ENCODE measurements around the gene GJC1.

The GJC1 gene

DNA sequence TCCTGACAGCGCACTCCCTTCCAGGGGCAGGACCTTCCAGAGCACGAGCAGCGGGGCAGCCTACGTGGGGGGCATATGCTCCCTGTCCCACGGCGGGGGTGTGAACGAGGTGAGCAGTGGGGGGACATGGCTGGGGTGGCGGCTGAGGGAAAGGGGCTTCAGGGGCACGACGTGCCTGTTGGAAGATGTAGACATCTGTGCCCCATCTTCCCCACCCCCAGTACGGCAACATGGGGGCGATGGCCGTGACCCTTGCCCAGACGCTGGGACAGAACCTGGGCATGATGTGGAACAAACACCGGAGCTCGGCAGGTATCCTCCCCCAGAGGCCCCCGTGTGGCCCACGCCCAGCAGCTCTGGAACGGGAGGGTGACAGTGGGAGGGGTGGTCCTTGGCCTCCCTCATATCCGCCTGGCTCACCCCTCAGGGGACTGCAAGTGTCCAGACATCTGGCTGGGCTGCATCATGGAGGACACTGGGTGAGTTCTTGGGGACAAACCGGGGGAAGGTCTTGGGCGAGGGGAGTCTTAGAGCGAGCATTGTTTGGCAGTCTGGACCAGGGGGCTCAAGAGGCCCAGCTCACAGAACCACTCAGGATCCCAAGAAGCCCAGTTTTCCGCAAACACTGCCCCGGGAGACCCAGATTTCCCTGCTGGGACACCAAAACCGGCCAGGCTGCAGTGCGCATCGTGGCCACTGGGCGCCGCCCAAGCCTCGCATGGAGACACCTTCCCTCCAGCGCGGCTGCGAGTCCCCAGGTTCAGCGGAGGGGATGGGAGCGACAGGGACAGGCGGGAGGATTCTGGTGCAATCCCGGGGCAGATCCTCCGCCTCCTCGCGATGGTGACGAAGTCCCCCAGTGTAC, 55.6 kb downstream of the GJC1 start:
- H3K27ac ChIP-seq (ENCODE audit: low read length, poor library complexity, severe bottlenecking), result no peak overlapping the region
- peak overlapping the region; percentile 67 for H2AFZ ChIP-seq (ENCODE audit: low read depth, low read length)
- H4K8ac ChIP-seq (ENCODE audit: low read length), result no peak overlapping the region
- peak; percentile 80 for DNase-seq
- WGBS, result 43% methylated on average over 32 of the region's 42 CpGs
- peaks cover 4 to 44% of the 10 kb centered on the region in 2 experiments for H3K27me3 ChIP-seq (ENCODE audit: control insufficient read depth in 1 of 2, insufficient read depth in 1 of 2, low read length in 2 of 2)
- peak overlapping the region in 1 of 2 experiments; percentile 42 for H3K23ac ChIP-seq (ENCODE audit: low read length in 2 of 2)
- H3K14ac ChIP-seq (ENCODE audit: low read length in 2 of 2), result peak overlapping the region in 1 of 2 experiments; percentile 19
- peaks cover 32% of the 10 kb centered on the region for H3K4me1 ChIP-seq (ENCODE audit: control insufficient read depth, insufficient read depth, low read depth, low read length)
- H2AK5ac ChIP-seq (ENCODE audit: low read length, severe bottlenecking), result no peak overlapping the region
- H3K36me3 ChIP-seq (ENCODE audit: control insufficient read depth in 1 of 2, insufficient read depth in 2 of 2, low read depth in 1 of 2, low read length in 2 of 2), result peaks cover 0 to 7% of the 10 kb centered on the region in 2 experiments
- no peak overlapping the region for H2BK15ac ChIP-seq (ENCODE audit: low read depth, poor library complexity, severe bottlenecking)
- H3K18ac ChIP-seq (ENCODE audit: low read depth in 1 of 2, low read length in 2 of 2), result no peak overlapping the region
- H3K9ac ChIP-seq (ENCODE audit: low read length), result peak overlapping the region; percentile 18
- H3K4me3 ChIP-seq (ENCODE audit: insufficient read depth in 1 of 2, low read depth in 1 of 2, low read length in 2 of 2), result peak overlapping the region; percentile 62 to 82
- H2BK120ac ChIP-seq (ENCODE audit: low read depth, low read length), result no peak overlapping the region
- no peak overlapping the region for H4K91ac ChIP-seq (ENCODE audit: low read length)
- H2BK12ac ChIP-seq (ENCODE audit: low read length in 2 of 2), result no peak overlapping the region
- H3K9me3 ChIP-seq (ENCODE audit: control insufficient read depth, low read length), result no peaks in the 10 kb centered on the region
- no peaks in the 10 kb centered on the region for H3K79me1 ChIP-seq (replicated peaks; ENCODE audit: low read length, poor library complexity, severe bottlenecking)
- H3K4me2 ChIP-seq (ENCODE audit: low read length, poor library complexity, severe bottlenecking), result peak overlapping the region; percentile 98
- H2BK5ac ChIP-seq (ENCODE audit: low read depth, low read length, poor library complexity, severe bottlenecking), result no peak overlapping the region
- no peak overlapping the region for H3K4ac ChIP-seq (ENCODE audit: low read depth in 1 of 2, low read length in 2 of 2)

DNA sequence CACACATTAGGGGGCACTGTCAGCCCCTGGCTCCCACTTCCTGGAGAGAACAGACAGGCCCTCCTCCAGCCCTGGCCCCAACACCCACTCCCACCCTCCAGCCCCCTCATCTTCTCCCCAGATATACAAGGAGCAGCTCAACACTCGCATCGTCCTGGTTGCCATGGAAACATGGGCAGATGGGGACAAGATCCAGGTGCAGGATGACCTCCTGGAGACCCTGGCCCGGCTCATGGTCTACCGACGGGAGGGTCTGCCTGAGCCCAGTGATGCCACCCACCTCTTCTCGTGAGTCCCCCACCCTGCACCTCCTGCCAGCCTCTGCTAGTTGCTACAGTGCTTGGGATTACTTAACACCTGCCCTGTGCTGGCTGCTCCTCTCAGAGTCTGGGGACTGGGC, 56.9 kb downstream of the GJC1 start:
- H2BK12ac ChIP-seq (ENCODE audit: low read length in 2 of 2), result no peak overlapping the region
- no peak overlapping the region for H2BK15ac ChIP-seq (ENCODE audit: low read depth, poor library complexity, severe bottlenecking)
- H3K23ac ChIP-seq (ENCODE audit: low read length in 2 of 2), result no peak overlapping the region
- H3K27me3 ChIP-seq (ENCODE audit: control insufficient read depth in 1 of 2, insufficient read depth in 1 of 2, low read length in 2 of 2), result peaks cover 4 to 51% of the 10 kb centered on the region in 2 experiments
- no peaks in the 10 kb centered on the region for H3K79me1 ChIP-seq (replicated peaks; ENCODE audit: low read length, poor library complexity, severe bottlenecking)
- no peak overlapping the region for H4K91ac ChIP-seq (ENCODE audit: low read length)
- no peaks in the 10 kb centered on the region for H3K9me3 ChIP-seq (ENCODE audit: control insufficient read depth, low read length)
- peaks cover 0 to 7% of the 10 kb centered on the region in 2 experiments for H3K36me3 ChIP-seq (ENCODE audit: control insufficient read depth in 1 of 2, insufficient read depth in 2 of 2, low read depth in 1 of 2, low read length in 2 of 2)
- no peak overlapping the region for H3K9ac ChIP-seq (ENCODE audit: low read length)
- no peak overlapping the region for H3K4me3 ChIP-seq (ENCODE audit: insufficient read depth in 1 of 2, low read depth in 1 of 2, low read length in 2 of 2)
- H2AK5ac ChIP-seq (ENCODE audit: low read length, severe bottlenecking), result no peak overlapping the region
- H2AFZ ChIP-seq (ENCODE audit: low read depth, low read length), result no peak overlapping the region
- no peak overlapping the region for H3K18ac ChIP-seq (ENCODE audit: low read depth in 1 of 2, low read length in 2 of 2)
- no peak for DNase-seq
- WGBS, result 85% methylated on average over 6 of the region's 6 CpGs
- no peak overlapping the region for H3K4me2 ChIP-seq (ENCODE audit: low read length, poor library complexity, severe bottlenecking)
- H3K4ac ChIP-seq (ENCODE audit: low read depth in 1 of 2, low read length in 2 of 2), result no peak overlapping the region
- H2BK120ac ChIP-seq (ENCODE audit: low read depth, low read length), result no peak overlapping the region
- H3K27ac ChIP-seq (ENCODE audit: low read length, poor library complexity, severe bottlenecking), result no peak overlapping the region
- H4K8ac ChIP-seq (ENCODE audit: low read length), result no peak overlapping the region
- H3K14ac ChIP-seq (ENCODE audit: low read length in 2 of 2), result no peak overlapping the region
- H2BK5ac ChIP-seq (ENCODE audit: low read depth, low read length, poor library complexity, severe bottlenecking), result no peak overlapping the region
- peaks cover 37% of the 10 kb centered on the region for H3K4me1 ChIP-seq (ENCODE audit: control insufficient read depth, insufficient read depth, low read depth, low read length)

DNA sequence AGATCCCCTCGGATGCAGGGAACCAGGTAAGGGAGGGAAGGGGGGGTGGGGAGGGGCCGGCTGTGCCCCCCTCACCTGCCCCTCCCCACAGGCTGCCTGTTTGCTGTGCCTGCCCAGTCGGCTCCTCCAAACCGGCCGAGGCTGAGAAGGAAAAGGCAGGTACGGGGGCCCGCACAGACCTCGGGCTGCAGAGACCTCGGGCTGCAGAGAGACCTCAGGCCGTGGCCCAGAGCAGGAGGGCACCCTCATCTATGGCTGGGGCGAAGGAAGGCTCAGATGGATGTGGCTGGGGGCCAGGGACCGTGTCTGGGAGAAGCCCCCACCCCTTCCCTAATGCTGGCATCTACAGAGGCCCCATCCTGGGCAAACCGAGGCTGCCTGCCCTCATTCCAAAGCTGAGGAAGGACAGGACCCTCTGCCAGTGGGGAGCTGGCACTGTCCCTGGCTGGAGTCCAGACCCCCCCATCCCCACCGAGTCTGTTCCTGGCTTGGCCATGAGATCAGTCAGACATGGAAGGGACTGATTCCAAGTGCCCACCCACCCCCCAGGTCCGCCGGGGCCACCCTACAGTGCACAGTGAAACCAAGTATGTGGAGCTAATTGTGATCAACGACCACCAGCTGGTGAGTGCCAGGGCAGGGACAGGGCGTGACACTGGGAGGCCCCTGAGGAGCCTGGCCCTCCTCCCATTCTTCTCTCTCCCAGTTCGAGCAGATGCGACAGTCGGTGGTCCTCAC, 57.6 kb downstream of the GJC1 start:
- Histone ChIP-seq H2BK5ac (ENCODE audit: low read depth, low read length, poor library complexity, severe bottlenecking) (no peak overlapping the region), H3K27me3 (ENCODE audit: control insufficient read depth in 1 of 2, insufficient read depth in 1 of 2, low read length in 2 of 2) (peaks cover 4 to 55% of the 10 kb centered on the region in 2 experiments), H3K4me2 (ENCODE audit: low read length, poor library complexity, severe bottlenecking) (no peak overlapping the region), H3K18ac (ENCODE audit: low read depth in 1 of 2, low read length in 2 of 2) (no peak overlapping the region), H2AK5ac (ENCODE audit: low read length, severe bottlenecking) (no peak overlapping the region), H2AFZ (ENCODE audit: low read depth, low read length) (no peak overlapping the region), H3K4ac (ENCODE audit: low read depth in 1 of 2, low read length in 2 of 2) (no peak overlapping the region), H3K27ac (ENCODE audit: low read length, poor library complexity, severe bottlenecking) (no peak overlapping the region), H3K36me3 (ENCODE audit: control insufficient read depth in 1 of 2, insufficient read depth in 2 of 2, low read depth in 1 of 2, low read length in 2 of 2) (peaks cover 0 to 7% of the 10 kb centered on the region in 2 experiments), H3K4me1 (ENCODE audit: control insufficient read depth, insufficient read depth, low read depth, low read length) (peaks cover 41% of the 10 kb centered on the region), H3K79me1 (replicated peaks; ENCODE audit: low read length, poor library complexity, severe bottlenecking) (no peaks in the 10 kb centered on the region), H3K14ac (ENCODE audit: low read length in 2 of 2) (no peak overlapping the region), H4K91ac (ENCODE audit: low read length) (no peak overlapping the region), H4K8ac (ENCODE audit: low read length) (no peak overlapping the region), H2BK15ac (ENCODE audit: low read depth, poor library complexity, severe bottlenecking) (no peak overlapping the region), H3K9ac (ENCODE audit: low read length) (no peak overlapping the region), H3K23ac (ENCODE audit: low read length in 2 of 2) (no peak overlapping the region), H2BK12ac (ENCODE audit: low read length in 2 of 2) (no peak overlapping the region), H2BK120ac (ENCODE audit: low read depth, low read length) (no peak overlapping the region), H3K9me3 (ENCODE audit: control insufficient read depth, low read length) (no peaks in the 10 kb centered on the region), H3K4me3 (ENCODE audit: insufficient read depth in 1 of 2, low read depth in 1 of 2, low read length in 2 of 2) (no peak overlapping the region)
- WGBS, result 72% methylated on average over 16 of the region's 21 CpGs
- DNase-seq, result no peak
